Left kidney (tissue), 2 donors: Measurements from ENCODE around the gene PCSK6. TPM values are rescaled to one million over a fixed set of nuclear protein-coding genes. Genes with fewer than 3 reads are reported as not detected.

ENCODE experiments used
- DNase-seq: peaks from one replicate; pipeline ENCODE4 v3.0.0-alpha.2; 2013
- polyA plus RNA-seq: library from polyadenylated mRNA; unstranded; fragments of 120-200 nt; gene quantifications from one replicate; pipeline ENCODE4 v1.2.1, GENCODE V29; 2013; ENCODE audit not compliant: insufficient read length

The PCSK6 gene
- polyA plus RNA-seq, 1 donor = 7.0 TPM

DNA sequence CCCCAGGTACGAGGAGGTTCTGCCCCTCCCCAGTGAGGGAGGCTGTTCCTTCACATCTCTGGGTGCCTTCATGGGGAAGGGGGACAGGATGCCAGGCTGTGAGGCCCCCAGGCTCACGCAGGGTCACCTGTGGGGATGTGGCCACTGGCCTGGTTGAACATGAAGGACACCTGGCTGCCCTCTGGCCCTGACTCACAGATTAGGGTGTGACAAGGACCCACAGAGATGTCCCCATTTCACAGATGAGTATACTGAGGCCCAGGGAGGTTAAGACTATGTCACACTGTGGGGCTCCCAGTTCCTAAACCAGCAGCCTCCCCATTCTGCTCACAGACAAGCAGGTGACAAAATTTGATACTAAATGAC, 42.4 kb downstream of the PCSK6 start:
- DNase-seq = no peak

DNA sequence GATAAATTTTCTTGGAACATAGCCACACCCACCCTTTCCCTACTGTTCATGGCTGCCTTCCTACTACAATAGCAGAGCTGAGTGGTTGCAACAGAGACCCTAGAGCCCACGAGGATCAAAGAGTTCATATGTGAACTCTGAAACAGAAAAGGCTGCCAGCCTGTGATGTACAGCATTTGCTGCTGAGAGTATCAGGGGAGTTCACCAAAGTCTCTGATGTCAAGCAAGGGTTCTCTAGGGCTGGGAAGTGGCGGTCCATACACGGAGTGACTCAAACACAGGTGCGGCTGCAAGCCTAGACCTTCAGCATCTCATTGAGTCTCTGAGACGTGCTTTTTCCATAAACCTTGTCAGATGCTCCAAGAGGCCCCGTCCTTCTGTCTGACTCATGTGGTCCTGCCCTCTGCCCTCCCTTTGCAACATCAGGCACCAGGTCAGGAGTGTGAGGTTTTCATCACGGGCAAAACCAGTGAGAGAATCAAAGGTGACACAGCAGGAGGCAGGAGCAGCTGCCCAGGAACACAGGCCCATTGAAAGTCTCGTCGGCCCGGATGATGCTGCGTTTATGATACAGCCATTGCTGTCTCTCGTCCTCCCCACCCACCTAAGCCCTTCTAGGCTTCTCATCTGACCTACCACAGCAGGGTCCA, 42.9 kb downstream of the PCSK6 start:
- no peak for DNase-seq

DNA sequence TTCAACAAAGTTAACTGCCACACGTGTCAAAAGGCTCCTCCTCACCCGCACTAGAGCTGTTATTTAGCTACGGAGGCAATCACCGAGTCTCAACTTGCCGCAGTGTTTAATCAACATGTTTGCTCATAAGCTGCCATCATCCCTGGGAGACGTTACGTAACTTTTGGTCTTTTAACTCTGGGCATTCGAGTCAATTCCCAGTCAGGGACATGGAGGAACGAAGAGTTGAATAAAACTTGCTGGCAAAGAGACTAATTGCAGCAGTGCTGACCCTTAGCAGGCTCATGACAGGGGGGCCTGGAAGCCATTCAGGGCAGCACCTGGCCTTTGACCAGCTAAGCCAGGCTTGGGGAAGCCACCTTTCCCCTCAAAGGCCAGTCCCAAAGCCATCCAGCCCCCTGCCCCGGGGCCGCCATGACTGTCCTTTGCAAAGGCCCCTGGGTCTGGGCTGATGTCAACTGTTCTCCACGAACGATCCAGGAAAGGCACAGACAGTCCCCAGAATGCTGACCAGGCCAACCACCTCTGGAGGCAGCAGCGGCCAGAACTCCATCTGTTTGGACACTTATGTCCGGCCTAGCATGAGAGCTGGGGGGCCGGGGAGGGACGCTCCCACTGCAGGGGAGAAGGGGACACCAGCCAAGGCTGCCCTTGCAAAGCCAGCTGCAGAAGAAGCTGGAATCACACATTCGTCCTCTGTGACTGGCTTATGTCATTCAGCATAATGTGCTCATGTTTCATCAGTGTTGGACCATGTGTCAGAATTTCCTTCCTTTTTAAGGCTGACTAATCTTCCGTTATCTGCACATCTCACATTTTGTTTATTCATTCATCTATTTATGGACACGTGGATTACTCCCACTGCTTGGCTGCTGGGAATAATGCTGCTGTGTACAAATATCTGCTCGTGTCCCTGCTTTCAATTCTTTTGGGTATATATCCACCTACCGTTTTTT, 43.7 kb downstream of the PCSK6 start:
- no peak for DNase-seq

DNA sequence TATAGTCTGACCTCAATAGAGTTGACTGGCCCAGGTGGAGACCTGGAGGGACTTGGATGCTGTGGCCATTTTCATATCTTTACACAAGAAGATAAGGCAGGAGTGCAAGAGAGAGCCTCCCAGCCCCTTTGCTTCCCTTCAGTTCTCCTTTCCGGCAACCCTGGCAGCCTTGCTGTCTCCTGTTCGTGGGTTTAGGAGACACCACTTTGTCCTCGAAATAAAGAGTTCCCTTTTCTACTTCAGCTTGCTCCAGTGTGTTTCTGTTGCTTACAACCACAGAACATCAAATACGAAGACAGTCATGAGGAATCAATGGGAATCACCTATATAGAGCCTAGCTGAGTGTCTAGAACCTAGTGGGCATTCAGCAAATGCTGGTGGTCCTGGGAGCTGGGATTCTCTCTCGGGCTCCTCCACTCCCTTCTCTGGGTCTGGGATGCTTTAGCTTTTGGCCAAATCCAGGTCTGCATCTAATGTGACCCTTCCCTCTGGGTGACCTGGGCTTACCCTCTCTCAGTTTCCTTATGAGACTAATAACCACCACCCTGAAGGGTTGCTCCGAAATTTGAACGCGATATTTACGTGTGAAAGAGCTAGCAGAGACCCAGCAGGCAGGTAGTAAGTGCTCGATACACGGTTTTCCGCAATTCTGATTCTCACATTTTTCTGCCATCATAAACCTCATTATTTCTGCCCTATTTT, 44.5 kb downstream of the PCSK6 start:
- DNase-seq = no peak

DNA sequence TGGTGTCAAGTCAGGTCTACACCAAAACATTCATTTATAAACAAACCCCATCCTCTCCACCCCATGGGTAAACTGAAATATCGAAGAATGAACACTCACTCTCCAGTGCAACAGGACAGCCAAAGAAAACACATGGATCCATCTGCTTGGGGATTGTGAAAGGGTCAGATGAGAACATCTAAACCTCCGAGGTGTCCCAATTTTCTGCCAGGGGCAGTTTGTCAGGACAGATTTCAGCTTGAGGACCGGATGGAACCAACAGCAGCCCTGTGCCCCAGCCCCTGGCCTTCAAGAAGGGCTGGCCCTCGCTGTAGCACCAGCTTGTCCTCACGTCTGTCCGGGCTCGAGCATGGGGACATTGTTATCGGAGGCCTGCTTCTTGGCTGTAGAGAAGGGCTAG, 45.5 kb downstream of the PCSK6 start:
- no peak for DNase-seq

DNA sequence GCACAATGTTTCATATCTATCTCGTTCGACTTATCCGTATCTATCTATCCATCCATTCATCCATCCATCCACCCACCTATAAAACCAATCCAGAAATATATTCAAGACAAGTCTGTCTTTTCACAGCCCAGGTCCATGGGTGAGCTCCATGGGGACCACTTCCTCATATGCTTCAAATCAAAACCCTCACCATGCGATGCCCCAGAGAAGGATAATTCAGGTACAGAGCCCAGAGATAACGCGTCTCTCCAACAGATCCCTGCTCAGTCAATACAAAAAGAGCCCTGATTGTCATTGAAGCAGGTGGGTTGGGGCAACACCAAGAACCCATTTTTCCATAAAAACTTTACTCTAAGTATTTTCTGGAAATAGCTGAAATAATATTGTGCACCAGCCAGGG, 47.2 kb downstream of the PCSK6 start:
- DNase-seq = no peak

DNA sequence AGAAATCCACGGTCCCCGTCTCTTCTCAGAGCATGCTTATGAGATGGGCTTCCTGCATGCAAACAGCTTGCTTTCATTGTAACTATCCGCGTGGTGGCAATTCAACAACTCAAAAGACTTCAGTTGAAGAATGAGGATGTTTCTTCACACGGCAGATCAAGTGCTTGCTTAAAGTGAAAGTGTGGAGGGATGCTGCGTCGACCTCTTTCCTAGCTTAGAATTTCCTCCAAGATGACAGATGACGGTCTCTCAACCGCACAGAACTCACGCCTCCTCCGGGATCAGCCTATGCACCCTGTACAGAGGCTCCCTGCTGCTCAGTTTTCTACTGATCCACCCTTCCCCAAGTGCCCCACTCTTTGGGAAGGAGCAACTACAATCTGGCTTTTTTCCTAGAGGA, 47.8 kb downstream of the PCSK6 start:
- DNase-seq = no peak

DNA sequence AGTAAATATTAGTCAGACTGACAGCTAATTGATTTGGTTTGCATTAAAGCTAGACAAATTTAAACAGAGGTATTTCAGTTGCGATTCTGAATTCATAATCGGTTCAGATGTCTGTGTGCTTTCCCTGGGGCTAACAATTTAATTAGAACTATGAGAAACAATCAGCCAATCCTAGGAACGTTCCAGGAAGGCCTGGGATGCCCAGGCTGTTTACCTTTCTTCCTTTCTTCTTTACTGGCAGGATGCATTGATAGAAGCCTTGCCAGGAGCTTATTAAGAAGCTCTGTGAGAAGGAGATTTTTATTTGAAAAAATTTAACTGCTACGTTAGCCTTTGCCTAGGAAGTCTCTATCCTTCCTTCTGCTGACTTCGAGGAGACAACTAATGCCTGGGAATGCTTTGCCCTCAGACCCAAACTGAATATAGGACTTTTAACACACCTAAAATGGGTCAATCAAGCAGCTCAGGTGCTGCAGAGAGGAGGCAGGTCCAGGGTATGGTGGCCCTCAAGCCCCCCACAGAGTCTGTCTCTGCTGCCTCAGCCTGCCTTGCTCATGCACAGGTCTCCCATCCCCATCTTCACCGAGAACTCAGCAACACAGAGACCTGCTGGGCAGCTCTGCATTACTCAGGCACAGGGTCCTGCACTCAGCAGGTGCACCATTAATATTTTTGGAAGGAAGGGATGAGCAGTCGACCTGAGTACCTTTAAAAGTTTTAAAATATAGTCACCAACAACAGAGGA, 48.5 kb downstream of the PCSK6 start:
- DNase-seq = no peak

DNA sequence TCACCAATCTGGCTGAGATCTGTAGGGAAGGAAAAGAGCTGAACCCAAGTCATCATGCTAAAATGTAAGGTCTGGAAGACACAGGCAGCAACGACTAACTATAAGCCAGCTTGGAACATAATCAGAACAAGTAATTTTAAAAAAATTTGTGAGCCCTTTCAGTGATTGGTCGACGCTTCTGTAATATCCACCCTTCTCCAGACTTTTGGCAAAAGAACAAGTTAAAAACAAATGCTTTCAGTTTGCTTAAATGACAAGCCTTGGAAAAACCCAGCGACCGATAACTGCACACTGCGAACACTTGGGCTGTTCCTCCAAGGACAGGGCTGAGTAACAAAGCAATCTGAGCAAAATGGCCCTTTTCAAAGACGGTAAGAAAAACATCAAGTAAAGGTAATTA, 49.6 kb downstream of the PCSK6 start:
- no peak for DNase-seq

DNA sequence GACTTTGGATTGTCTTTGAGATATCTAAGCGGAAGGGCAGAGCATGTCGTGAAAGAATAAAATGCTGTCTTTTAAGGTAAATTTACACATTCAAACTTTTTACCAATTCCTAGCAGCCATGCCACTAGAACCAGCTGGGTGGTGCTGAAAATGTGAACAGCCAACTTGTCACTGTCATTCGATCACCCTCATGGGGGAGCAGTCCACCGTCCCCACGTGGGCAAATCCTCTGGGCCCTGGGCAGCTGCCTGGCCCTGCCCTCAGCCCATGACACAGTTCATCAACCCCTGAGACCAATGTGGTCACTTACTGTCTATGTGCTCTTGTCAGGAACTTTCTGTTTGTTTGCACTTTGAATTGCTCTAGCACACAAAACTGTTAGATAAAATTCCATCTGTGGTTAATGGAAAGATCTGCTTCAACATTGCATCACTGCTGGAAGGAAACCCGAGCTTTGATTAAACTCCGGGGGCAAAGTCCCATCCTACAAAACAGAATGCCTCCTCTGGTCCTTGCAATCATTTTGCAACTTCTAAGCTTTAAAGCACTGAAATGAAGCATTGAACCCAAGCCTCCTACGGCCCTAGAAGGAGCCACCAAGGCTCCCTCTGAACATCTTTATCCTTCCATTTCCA, 50.1 kb downstream of the PCSK6 start:
- no peak for DNase-seq

DNA sequence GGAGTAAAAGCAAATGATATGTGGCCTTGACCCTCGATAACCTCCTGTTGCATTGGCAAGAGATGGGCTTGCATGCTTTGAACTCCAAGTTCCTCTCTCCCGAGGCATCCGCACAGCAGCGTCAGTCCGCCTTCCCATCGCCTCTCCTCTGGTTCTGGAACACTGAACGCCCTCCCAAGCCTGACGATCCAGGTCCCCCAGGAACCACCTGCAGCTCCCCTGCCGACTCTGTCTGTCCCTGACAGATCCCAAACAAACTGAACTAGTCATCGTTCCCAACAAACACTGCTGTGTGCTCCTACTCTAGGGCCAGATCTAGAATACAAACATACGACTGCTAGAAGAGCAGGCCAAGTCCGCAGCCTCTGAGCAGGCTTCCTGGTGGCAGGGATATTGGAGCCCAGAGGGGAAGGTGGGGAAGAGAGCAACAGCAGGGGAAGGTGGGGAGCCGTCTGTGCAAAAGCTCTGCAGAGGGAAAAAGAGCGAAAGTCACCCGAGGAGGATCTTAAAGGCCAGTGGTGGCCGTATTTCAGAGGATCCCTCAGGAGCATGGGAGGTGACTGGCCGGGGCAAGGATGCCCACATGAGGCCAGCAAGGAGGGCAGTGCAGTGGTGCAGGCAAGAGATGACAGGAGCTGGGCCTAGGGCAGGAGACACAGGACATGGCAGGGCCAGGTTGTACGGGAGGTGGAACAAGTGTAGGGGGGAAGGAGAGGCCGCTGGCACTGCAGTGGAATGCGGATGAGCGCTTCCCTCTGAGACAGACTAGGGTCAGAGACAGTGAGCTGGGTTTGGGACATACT, 50.8 kb downstream of the PCSK6 start:
- DNase-seq = no peak

DNA sequence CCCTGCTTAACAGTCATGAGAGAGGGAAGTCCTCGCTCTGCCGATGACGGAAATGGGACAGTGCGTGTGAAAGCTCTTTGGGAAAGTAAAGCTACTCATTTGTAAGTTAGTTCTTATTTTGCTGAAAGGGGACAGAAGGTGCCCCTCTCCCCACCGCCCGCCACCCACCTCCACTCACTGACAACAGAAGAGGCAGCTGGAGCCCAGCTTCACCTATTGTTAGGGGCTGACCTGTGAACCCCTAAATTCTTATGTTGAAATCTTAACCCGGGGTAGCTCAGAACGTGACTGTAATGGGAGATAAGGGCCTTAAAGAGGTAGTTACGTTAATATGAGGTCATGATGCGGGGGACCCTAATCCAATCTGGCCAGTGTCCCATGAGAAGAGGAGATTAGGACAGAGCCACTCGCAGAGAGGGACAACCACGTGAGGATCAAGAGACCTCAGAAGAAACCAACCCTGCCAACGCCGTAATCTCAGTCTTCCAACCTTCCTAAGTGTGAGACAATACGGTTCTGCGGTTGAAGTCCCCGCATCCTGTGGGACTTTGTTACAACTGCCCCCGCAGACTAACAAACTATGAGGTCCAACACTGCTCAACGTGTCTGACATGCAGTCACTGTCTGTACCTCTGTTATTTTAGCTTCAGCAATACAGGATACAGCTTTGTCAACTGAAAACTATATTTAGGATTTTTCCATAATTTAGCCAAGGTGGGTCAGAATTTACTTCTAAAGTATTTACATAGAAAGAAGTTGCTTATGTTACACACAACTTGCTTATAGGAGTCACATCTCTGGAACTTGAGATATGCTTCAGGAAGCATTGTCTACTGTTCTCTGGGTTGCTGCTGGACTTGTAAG, 51.7 kb downstream of the PCSK6 start:
- no peak for DNase-seq

DNA sequence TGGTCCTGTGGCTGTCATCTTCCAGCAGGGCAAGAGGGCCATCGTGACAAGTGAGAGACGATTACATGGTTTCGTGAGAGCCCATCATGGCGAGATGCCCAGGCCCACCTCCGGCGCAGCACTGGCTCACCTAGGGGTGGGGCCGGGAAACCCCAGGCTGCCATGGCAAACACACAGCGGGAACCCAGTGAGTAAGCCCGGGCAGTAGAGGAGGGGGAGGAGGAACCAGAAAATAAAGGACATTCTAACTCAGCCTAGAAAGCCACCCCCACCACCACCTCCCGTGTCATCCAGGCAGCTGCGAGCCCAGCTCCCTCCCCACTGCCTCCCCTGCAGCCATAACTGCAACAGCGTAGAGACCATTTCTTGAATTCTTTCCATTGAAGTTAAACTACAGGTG, 52.3 kb downstream of the PCSK6 start:
- DNase-seq = no peak

DNA sequence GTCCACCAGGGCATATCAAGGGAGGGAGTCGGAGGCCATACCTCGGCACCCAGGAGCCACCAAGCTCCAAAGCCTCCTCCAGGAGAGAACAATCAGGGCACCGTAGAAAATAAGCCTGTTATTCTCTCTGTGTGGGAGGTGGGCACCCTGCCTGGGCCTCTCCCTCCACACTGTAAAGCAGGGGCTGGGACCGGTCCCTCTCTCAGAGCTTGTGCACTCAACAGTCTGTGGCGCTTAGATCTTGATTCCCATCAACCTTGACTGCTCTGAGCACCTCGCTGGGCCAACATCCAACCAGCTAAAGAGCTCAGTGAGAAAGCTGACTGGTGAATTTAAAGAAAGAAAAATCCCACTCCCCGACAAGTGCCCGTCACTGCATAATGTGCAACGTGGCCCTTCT, 53.0 kb downstream of the PCSK6 start:
- no peak for DNase-seq

DNA sequence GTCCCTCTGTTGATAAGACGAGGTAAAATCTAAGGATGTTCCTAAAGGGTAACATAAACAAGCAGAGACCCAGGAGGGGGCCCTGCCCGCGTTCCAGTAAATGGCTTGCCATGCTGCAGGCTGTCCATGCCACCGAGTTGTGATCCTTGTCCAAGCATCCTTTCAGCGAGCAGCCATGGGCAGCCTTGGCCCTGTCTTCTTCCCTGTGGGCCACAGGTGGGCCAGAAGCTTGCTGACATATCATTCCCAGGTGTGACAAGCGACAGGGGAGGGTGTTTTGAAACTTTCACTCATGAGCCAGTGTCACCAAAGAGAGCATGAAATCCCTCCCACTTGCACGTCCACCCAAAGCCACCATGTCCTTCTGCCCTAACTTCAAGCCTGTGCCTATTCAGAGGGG, 53.7 kb downstream of the PCSK6 start:
- no peak for DNase-seq

DNA sequence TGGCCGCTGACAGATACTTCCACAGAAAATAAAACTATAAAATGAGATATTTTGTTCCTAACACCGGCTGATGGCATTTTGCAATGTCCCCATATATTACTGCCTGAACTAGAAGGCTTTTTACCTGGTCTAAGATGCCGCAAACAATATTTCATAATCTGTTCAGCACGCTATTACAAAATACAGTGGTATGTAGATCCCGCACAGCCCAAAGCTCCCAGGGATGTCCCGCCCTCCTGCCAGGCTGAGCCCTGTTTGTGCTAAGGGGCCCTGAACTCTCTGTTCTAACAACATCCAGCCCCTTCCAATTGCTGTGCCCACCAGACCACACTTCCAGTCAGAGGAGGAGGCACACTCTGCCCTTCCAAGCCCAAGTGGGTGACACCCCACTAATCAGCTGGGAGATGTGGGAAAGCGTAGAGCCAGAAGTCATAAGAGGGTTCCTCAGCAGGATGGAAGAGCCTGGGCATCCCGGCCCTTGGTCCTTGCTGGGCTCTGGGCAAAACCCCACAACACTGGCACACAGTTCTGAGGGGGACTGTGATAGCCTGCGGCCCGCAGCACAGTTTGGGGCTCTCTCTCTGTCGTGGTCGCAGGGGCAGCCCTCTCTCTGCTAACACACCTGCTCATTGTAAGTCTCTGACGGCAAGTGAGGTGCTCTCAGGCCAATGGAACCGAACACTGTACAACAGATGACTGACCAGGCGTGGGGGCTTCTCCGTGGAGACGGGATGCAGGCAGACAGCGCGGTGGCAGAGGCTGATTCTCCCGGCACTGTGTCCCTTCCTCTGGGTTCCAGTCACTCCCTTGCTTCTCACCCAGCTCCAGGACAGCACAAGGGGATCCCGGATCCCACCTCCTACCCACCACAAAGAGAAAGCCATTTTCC, 55.2 kb downstream of the PCSK6 start:
- no peak for DNase-seq

DNA sequence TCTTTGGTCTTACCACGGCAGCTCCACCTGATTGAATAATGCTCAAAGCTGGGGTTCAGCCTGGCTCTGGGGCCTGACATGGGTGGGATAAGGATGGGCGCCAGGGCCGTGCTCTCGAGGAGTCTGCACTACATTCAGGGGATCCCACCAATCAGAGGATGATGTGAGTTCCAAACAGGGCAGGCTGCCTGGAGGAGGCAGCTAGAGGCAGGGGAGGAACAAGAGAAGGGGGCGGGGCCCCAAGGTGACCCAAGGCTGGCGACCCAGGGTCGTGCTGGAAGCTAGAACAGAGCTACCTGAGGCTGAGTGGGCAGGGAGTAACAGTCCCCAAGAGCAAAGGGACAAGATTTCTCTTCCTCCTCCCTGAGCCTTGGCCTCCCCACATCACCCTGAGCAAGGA, 56.1 kb downstream of the PCSK6 start:
- no peak for DNase-seq

DNA sequence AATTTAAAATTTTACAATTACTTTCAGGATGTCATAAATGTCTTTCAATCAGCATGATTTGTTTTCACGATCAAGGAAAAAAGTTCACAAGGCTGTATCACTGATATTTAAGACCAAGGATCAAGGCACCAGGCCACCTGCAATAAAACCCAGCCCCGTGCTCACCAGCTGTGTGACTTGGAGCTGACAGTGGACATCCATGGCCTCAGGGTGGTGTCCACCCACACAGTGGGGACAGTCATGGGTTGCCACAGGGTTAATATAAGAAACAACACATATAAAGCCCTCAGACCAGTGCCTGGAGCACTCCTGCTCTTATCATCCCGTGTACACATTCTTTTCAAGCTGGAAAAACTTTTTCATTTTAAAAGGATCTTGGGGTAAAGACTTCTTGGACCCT, 56.5 kb downstream of the PCSK6 start:
- no peak for DNase-seq

DNA sequence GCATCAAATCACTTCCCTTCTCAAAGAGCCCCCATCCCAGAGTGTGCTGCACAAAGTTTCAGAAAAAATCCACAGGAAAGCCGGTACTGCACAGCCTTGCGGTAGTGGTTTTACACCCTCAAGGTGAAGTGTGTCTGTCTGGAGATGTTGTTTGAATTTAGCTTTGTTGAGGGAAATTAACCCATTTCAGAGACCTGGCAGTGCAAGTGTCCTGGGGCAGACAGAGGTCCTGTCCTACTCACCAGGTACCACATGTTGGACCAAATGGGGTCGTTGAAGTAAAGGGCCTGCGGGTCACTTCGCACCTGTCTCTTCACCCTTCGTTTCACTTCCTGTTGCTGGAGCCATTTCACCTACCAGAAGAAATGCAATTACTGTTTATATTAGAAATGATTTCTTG, 57.8 kb downstream of the PCSK6 start:
- no peak for DNase-seq
